ENCODE measurements around the gene B4GALT3. TPM values are rescaled to one million over a fixed set of nuclear protein-coding genes. Genes with fewer than 3 reads are reported as not detected.

The B4GALT3 gene
- total and polyA plus RNA-seq, 9 of the 15 experiments (the other 6 are each of a cell fraction or from before 2014, with no cell fraction given), result 31.2 to 103 (median 46.1) TPM

GRCh38 chr1:161166669-161167548, 10.4 kb downstream of the B4GALT3 start (continued):
- TF ChIP-seq, protein P1, sequence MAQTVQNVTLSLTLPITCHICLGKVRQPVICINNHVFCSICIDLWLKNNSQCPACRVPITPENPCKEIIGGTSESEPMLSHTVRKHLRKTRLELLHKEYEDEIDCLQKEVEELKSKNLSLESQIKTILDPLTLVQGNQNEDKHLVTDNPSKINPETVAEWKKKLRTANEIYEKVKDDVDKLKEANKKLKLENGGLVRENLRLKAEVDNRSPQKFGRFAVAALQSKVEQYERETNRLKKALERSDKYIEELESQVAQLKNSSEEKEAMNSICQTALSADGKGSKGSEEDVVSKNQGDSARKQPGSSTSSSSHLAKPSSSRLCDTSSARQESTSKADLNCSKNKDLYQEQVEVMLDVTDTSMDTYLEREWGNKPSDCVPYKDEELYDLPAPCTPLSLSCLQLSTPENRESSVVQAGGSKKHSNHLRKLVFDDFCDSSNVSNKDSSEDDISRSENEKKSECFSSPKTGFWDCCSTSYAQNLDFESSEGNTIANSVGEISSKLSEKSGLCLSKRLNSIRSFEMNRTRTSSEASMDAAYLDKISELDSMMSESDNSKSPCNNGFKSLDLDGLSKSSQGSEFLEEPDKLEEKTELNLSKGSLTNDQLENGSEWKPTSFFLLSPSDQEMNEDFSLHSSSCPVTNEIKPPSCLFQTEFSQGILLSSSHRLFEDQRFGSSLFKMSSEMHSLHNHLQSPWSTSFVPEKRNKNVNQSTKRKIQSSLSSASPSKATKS (CRISPR knock-in tag; IDR thresholded peaks at IDR 0.05), result no peak
- no peak for TF ChIP-seq SREBF1 (IDR thresholded peaks at IDR 0.05; ENCODE audit: borderline replicate concordance, low read depth, low read length)
- TF ChIP-seq MEIS2 (IDR thresholded peaks at IDR 0.05; ENCODE audit: partially characterized antibody), result no peak
- no peak for TF ChIP-seq ZNF175 (CRISPR knock-in tag; IDR thresholded peaks at IDR 0.05; ENCODE audit: low read depth)
- no peak; a peak in 1 of 4 replicates for TF ChIP-seq NONO (IDR thresholded peaks at IDR 0.05; ENCODE audit: low read depth in 2 of 2, low read length in 1 of 2)
- peak in 1 of 2 experiments; percentile 10; a peak in 1 of 4 replicates for TF ChIP-seq ETV6 (IDR thresholded peaks at IDR 0.05; ENCODE audit: borderline replicate concordance in 1 of 2, low read depth in 2 of 2, low read length in 1 of 2)
- no peak for TF ChIP-seq ETV6 (CRISPR knock-in tag; IDR thresholded peaks at IDR 0.05; ENCODE audit: borderline replicate concordance)
- TF ChIP-seq ELF4 (CRISPR knock-in tag; IDR thresholded peaks at IDR 0.05), result no peak
- no peak for TF ChIP-seq ZNF696 (CRISPR knock-in tag; conservative IDR thresholded peaks at IDR 0.05)
- TF ChIP-seq, protein P2, sequence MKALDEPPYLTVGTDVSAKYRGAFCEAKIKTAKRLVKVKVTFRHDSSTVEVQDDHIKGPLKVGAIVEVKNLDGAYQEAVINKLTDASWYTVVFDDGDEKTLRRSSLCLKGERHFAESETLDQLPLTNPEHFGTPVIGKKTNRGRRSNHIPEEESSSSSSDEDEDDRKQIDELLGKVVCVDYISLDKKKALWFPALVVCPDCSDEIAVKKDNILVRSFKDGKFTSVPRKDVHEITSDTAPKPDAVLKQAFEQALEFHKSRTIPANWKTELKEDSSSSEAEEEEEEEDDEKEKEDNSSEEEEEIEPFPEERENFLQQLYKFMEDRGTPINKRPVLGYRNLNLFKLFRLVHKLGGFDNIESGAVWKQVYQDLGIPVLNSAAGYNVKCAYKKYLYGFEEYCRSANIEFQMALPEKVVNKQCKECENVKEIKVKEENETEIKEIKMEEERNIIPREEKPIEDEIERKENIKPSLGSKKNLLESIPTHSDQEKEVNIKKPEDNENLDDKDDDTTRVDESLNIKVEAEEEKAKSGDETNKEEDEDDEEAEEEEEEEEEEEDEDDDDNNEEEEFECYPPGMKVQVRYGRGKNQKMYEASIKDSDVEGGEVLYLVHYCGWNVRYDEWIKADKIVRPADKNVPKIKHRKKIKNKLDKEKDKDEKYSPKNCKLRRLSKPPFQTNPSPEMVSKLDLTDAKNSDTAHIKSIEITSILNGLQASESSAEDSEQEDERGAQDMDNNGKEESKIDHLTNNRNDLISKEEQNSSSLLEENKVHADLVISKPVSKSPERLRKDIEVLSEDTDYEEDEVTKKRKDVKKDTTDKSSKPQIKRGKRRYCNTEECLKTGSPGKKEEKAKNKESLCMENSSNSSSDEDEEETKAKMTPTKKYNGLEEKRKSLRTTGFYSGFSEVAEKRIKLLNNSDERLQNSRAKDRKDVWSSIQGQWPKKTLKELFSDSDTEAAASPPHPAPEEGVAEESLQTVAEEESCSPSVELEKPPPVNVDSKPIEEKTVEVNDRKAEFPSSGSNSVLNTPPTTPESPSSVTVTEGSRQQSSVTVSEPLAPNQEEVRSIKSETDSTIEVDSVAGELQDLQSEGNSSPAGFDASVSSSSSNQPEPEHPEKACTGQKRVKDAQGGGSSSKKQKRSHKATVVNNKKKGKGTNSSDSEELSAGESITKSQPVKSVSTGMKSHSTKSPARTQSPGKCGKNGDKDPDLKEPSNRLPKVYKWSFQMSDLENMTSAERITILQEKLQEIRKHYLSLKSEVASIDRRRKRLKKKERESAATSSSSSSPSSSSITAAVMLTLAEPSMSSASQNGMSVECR (CRISPR knock-in tag; IDR thresholded peaks at IDR 0.05), result peak; percentile 29
- no peak for TF ChIP-seq BCL6 (CRISPR knock-in tag; IDR thresholded peaks at IDR 0.05)
- TF ChIP-seq USF2 (CRISPR knock-in tag; IDR thresholded peaks at IDR 0.05), result no peak
- no peak for TF ChIP-seq TCF3 (CRISPR knock-in tag; IDR thresholded peaks at IDR 0.05)
- TF ChIP-seq NEUROD1 (IDR thresholded peaks at IDR 0.05; ENCODE audit: borderline replicate concordance, low read depth, low read length, partially characterized antibody), result no peak
- no peak for TF ChIP-seq DDX20 (tag; IDR thresholded peaks at IDR 0.05; ENCODE audit: low read depth)
- no peak for TF ChIP-seq ZNF124 (CRISPR knock-in tag; IDR thresholded peaks at IDR 0.05)
- TF ChIP-seq SMARCE1 (IDR thresholded peaks at IDR 0.05), result no peak; the same call in none of the 2 replicates
- TF ChIP-seq ZNF140 (CRISPR knock-in tag; IDR thresholded peaks at IDR 0.05), result no peak
- no peak for TF ChIP-seq ZNF583 (CRISPR knock-in tag; IDR thresholded peaks at IDR 0.05)

Data from K562 (cell line).